GM12878 (cell line): ENCODE results near the gene XAB2. TPM values are rescaled to one million over a fixed set of nuclear protein-coding genes. Genes with fewer than 3 reads are reported as not detected.

ENCODE experiments used
- ATAC-seq: fragments of 200-7000 bp; cut with Tn5 transposase; 3 replicates; pipeline ENCODE4 v1.9.1; 2020; ENCODE audit warnings: mild to moderate bottlenecking, moderate library complexity
- BruUV-seq: library from RNA; stranded (reverse); fragments of 400-500 nt; replicated peaks from 2 replicates; lab custom pipeline; 2021; lab: Mats Ljungman, UMichigan
- CTCF ChIA-PET: fragments of 300-600 bp; sonication (Branson Sonifier 250); formaldehyde crosslinking; extraction: SDS; loops from one replicate; lab custom pipeline; 2021; ENCODE audit warnings: inconsistent platforms; lab: Yijun Ruan, JAX
- POLR2A ChIA-PET: fragments of 350-600 bp; formaldehyde crosslinking; extraction: SDS; loops from one replicate; lab custom pipeline; 2021; ENCODE audit warnings: inconsistent platforms; lab: Charles Lee
- RAD21 ChIA-PET: fragments of 300-600 bp; sonication (Branson Sonifier 250); formaldehyde crosslinking; loops from one replicate; lab custom pipeline; 2023; ENCODE audit warnings: antibody characterized with exemption; ENCODE audit not compliant: unreplicated experiment; lab: Charles Lee
- SMC1A ChIA-PET: fragments of 300-600 bp; sonication (Branson Sonifier 250); formaldehyde crosslinking; loops from one replicate; lab custom pipeline; 2023; ENCODE audit not compliant: unreplicated experiment, uncharacterized antibody; lab: Charles Lee
- DNase-seq: peaks from one replicate; pipeline ENCODE4 v3.0.0-alpha.2; 2011; ENCODE audit warnings: low read depth, low spot score
- FAIRE-seq: peaks from 3 replicates; lab custom pipeline; 2011; peaks lifted over from hg19 to GRCh38; lab: Jason Lieb, UNC
- H2AFZ ChIP-seq: 2 replicates; pipeline ENCODE4 v1.6.0; 2011; ENCODE audit warnings: low read depth, low read length, control low read depth; ENCODE audit not compliant: control insufficient read depth
- H3K27ac ChIP-seq: 2 replicates; pipeline ENCODE4 v1.5.1; 2011; ENCODE audit warnings: control low read depth; ENCODE audit not compliant: control insufficient read depth, insufficient read depth
- H3K27me3 ChIP-seq, 2 experiments: replicated peaks in 1 of 2; 2 replicates each; pipeline versions ENCODE4 v1.6.0 to v1.6.1; 2011; ENCODE audit warnings: low read length in 1 of 2; ENCODE audit not compliant: control insufficient read depth in 2 of 2, insufficient read depth in 2 of 2
- H3K36me3 ChIP-seq, 2 experiments: 2 replicates each; pipeline ENCODE4 v1.5.1; 2011; ENCODE audit warnings: low read length in 1 of 2; ENCODE audit not compliant: control insufficient read depth in 2 of 2, insufficient read depth in 2 of 2
- H3K4me1 ChIP-seq: 2 replicates; pipeline ENCODE4 v1.6.1; 2011; ENCODE audit warnings: mild to moderate bottlenecking, low read length, moderate library complexity, mixed read lengths; ENCODE audit not compliant: control insufficient read depth, insufficient read depth
- H3K4me2 ChIP-seq: 2 replicates; pipeline ENCODE4 v1.6.0; 2011; ENCODE audit warnings: control low read depth; ENCODE audit not compliant: control insufficient read depth, insufficient read depth
- H3K4me3 ChIP-seq: fragments of 200-600 bp; sonication (generic); 2 replicates; pipeline ENCODE4 v1.5.1; 2016
- H3K79me2 ChIP-seq: 2 replicates; pipeline ENCODE4 v1.6.0; 2011; ENCODE audit warnings: low read length; ENCODE audit not compliant: control insufficient read depth, insufficient read depth
- H3K9ac ChIP-seq: 2 replicates; pipeline ENCODE4 v1.8.0; 2011; ENCODE audit warnings: low read length, control low read depth, mixed read lengths; ENCODE audit not compliant: control insufficient read depth, insufficient read depth
- H3K9me3 ChIP-seq: replicated peaks from 3 replicates; pipeline ENCODE4 v1.5.1; 2011; ENCODE audit warnings: mild to moderate bottlenecking, low read length; ENCODE audit not compliant: control insufficient read depth, insufficient read depth
- H4K20me1 ChIP-seq: 2 replicates; pipeline ENCODE4 v1.6.0; 2011; ENCODE audit not compliant: control insufficient read depth, insufficient read depth
- BHLHE40 ChIP-seq, 2 experiments: fragments of 450-650 bp in 1 of 2; IDR thresholded peaks; 2 replicates each; pipeline ENCODE4 v1.6.1; 2011 to 2017; ENCODE audit warnings: low read depth in 2 of 2, borderline replicate concordance in 1 of 2, improper control_type of control experiment in 1 of 2, low read length in 1 of 2, mild to moderate bottlenecking in 1 of 2
- EGR1 ChIP-seq, 2 experiments: IDR thresholded peaks; 1 replicate in 1 of 2; 2 replicates in 1 of 2; pipeline ENCODE4 v1.6.1; 2011 to 2012; ENCODE audit warnings: low read depth in 2 of 2, low read length in 2 of 2, borderline replicate concordance in 1 of 2, mild to moderate bottlenecking in 1 of 2, moderate library complexity in 1 of 2
- ESRRA ChIP-seq: IDR thresholded peaks from 2 replicates; pipeline ENCODE4 v1.6.1; 2012; ENCODE audit warnings: mild to moderate bottlenecking, low read length, improper control_type of control experiment
- GABPA ChIP-seq: IDR thresholded peaks from 2 replicates; pipeline ENCODE4 v1.6.1; 2014; ENCODE audit warnings: antibody characterized with exemption, low read depth, mild to moderate bottlenecking, inconsistent platforms
- LARP7 ChIP-seq: fragments of 450-650 bp; IDR thresholded peaks from 2 replicates; pipeline ENCODE4 v1.6.1; 2017; ENCODE audit warnings: mild to moderate bottlenecking
- NFXL1 ChIP-seq: fragments of 450-650 bp; IDR thresholded peaks from 2 replicates; pipeline ENCODE4 v1.6.1; 2017; ENCODE audit warnings: antibody characterized with exemption, mild to moderate bottlenecking, borderline replicate concordance
- NR2C1 ChIP-seq: fragments of 450-650 bp; IDR thresholded peaks from 2 replicates; pipeline ENCODE4 v1.6.1; 2017; ENCODE audit warnings: antibody characterized with exemption, mild to moderate bottlenecking, moderate library complexity
- NR2F1 ChIP-seq: fragments of 450-650 bp; conservative IDR thresholded peaks from 2 replicates; pipeline ENCODE4 v1.6.1; 2017; ENCODE audit warnings: mild to moderate bottlenecking
- RB1 ChIP-seq: fragments of 450-650 bp; formaldehyde crosslinking; IDR thresholded peaks from 2 replicates; pipeline ENCODE4 v1.6.1; 2017; ENCODE audit warnings: mild to moderate bottlenecking, borderline replicate concordance
- RFX5 ChIP-seq: IDR thresholded peaks from 2 replicates; pipeline ENCODE4 v1.6.1; 2011; ENCODE audit warnings: low read depth, low read length, improper control_type of control experiment
- STAT3 ChIP-seq: IDR thresholded peaks from 2 replicates; pipeline ENCODE4 v1.6.1; 2011; ENCODE audit warnings: low read depth, low read length, improper control_type of control experiment
- TARDBP ChIP-seq: IDR thresholded peaks from 2 replicates; pipeline ENCODE4 v1.6.1; 2016; ENCODE audit warnings: borderline replicate concordance
- TBL1XR1 ChIP-seq: IDR thresholded peaks from 2 replicates; pipeline ENCODE4 v1.6.1; 2012; ENCODE audit warnings: low read depth, low read length, improper control_type of control experiment
- YY1 ChIP-seq: IDR thresholded peaks from 2 replicates; pipeline ENCODE4 v1.6.1; 2011; ENCODE audit warnings: low read depth, mild to moderate bottlenecking, low read length
- ZZZ3 ChIP-seq: IDR thresholded peaks from 2 replicates; pipeline ENCODE4 v1.6.1; 2011; ENCODE audit warnings: low read depth; ENCODE audit not compliant: control insufficient read depth, insufficient read length
- WGBS: methylation state at CpG from one replicate; pipeline ENCODE4 v1.1.6; 2016; ENCODE audit warnings: low lambda C conversion rate; ENCODE audit not compliant: insufficient replicate concordance, insufficient coverage; ENCODE audit errors: missing lambda C conversion rate; 5-methylcytosine and 5-hydroxymethylcytosine counted together
- in situ Hi-C: fragments of 300-500 bp; cut with MboI; formaldehyde crosslinking; loops from 9 replicates; pipeline ENCODE4 v1.14.3; 2018; ENCODE audit warnings: mixed read lengths
- intact Hi-C: fragments of 100-400 bp; cut with micrococcal nuclease; formaldehyde crosslinking; loops from one replicate; pipeline ENCODE4 v1.14.2; 2022; ENCODE audit not compliant: unreplicated experiment
- polyA plus RNA-seq, 11 experiments: library from polyadenylated mRNA; depleted of rRNA in 4 of 11; unstranded in 6 of 11; stranded (reverse) in 5 of 11; fragments of >200 nt; fragmentation: Nextera tagmentation in 4 of 11; fragmentation: Illumina TruSeq in 1 of 11; extraction: Ambion mirVana in 4 of 11; extraction: Trizol in 1 of 11; gene quantifications; 1 replicate in 1 of 11; 2 replicates in 10 of 11; pipeline versions ENCODE4 v1.2.1 to v1.2.3, GENCODE V29; 2011 to 2016; ENCODE audit warnings: inconsistent platforms in 2 of 11, missing spikeins in 2 of 11, low read depth in 1 of 11
- total RNA-seq, 4 experiments: library from RNA; depleted of rRNA in 3 of 4; stranded (reverse); fragments of >200 nt in 3 of 4; fragmentation: Illumina TruSeq in 1 of 4; extraction: Trizol in 1 of 4; gene quantifications; 2 replicates each; pipeline versions ENCODE4 v1.2.1 to v1.2.3, GENCODE V29; 2013 to 2021
- TF ChIP-seq, protein P1 (sequence below): IDR thresholded peaks from 2 replicates; pipeline ENCODE4 v1.6.1; 2012; ENCODE audit warnings: mild to moderate bottlenecking, low read depth, low read length

The XAB2 gene
- total and polyA plus RNA-seq, 10 of the 15 experiments (the other 5 are each of a cell fraction or from before 2014, with no cell fraction given), result 0.34 to 45.1 (median 18.8) TPM

DNA sequence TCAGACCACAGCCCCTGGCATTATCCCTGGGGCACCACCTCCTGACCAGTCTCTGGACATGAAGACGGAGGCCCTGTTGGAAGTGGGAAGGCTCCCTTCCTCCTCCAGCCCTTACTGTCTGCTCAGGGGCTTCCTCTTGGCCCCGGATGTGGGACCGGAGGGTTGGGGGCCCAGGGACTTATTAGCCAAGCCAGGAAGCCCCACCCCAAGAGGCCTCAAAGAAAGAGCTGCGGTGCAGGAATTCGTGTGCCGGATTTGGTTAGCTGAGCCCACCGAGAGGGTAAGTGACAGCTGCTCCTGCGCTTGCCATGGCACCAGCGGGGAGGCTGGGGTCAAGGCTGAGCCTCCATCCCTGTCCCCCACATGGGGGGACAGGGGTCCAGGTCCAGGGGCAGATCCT lies 39.5 kb upstream of the XAB2 start, which contains the start of gene RETN:
RETN (plus strand) TSS at position 208 of the 400 bp plus-strand sequence. CDS start 278 bp downstream, outside the sequence.
- no peak for ATAC-seq
- Histone ChIP-seq H3K36me3 (no peaks in the 10 kb centered on the region), H2AFZ (no peak within 1 kb of the TSS), H4K20me1 (no peaks in the 10 kb centered on the region), H3K9me3 (no peaks in the 10 kb centered on the region), H3K4me1 (no peaks in the 10 kb centered on the region), H3K27ac (no peak within 1 kb of the TSS), H3K4me2 (no peak within 1 kb of the TSS), H3K79me2 (no peaks in the 10 kb centered on the region), H3K4me3 (no peak within 1 kb of the TSS), H3K9ac (no peak within 1 kb of the TSS), H3K27me3 (peaks cover 4 to 7% of the 10 kb centered on the region in 2 experiments; a peak in 3 of 4 replicates)
- no TSS peak for BruUV-seq
- no peak for FAIRE-seq
- RAD21 ChIA-PET, result no interaction called here
- SMC1A ChIA-PET, result no interaction called here
- intact Hi-C loops, result no loop called here
- WGBS, result 23% methylated on average over 9 of the region's 9 CpGs
- CTCF ChIA-PET, result interaction anchor here (1.0 to 1.8 kb wide), 3 partner anchors 12 to 132 kb away, joined by 3 to 6 read pairs (median 3); partner anchors contain the start of gene TRAPPC5
- POLR2A ChIA-PET, result interaction anchor here (0.6 kb wide), 1 partner anchor 300 kb away, joined by 3 read pairs; no protein-coding TSS in a partner anchor
- no peak for DNase-seq
- no peak for TF ChIP-seq NR2F1
- in situ Hi-C loops, result no loop called here

DNA sequence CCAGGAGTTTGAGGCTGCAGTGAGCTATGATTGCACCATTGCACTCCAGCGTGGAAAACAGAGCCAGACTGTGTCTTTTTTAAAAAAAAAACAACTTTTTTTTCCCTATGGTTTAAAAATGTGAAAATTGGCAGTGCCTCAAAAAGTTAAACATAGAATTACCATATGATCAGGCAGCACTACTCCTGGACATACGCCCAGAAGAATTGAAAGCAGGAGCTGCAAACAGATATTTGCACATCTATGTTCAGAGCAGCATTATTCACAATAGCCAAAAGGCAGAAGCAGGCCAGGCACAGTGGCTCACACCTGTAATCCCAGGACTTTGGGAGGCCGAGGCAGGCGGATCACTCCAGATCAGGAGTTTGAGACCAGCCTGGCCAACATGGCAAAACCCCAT lies 35.7 kb upstream of the XAB2 start:
- Histone ChIP-seq H4K20me1 (no peaks in the 10 kb centered on the region), H3K9me3 (no peaks in the 10 kb centered on the region), H3K9ac (no peak overlapping the region), H2AFZ (no peak overlapping the region), H3K4me3 (no peak overlapping the region), H3K27me3 (0 out of 4 replicates have a peak, but pooled peaks cover 0 to 1% of the 10 kb centered on the region in 2 experiments), H3K4me2 (no peak overlapping the region), H3K79me2 (no peaks in the 10 kb centered on the region), H3K36me3 (no peaks in the 10 kb centered on the region), H3K27ac (no peak overlapping the region), H3K4me1 (no peaks in the 10 kb centered on the region)
- ChIA-PET RAD21 (no interaction called here), CTCF (interaction anchor here (1.1 kb wide), 1 partner anchor 97 kb away, joined by 3 read pairs; no protein-coding TSS in a partner anchor), POLR2A (no interaction called here), SMC1A (no interaction called here)
- FAIRE-seq (no peak), ATAC-seq (no peak), DNase-seq (no peak)
- in situ Hi-C loops (no loop called here), intact Hi-C loops (no loop called here)
- BruUV-seq, result no TSS peak
- WGBS, result 48% methylated on average over 4 of the region's 4 CpGs
- TF ChIP-seq GABPA, result no peak
- TF ChIP-seq LARP7, result no peak
- no peak for TF ChIP-seq YY1
- no peak for TF ChIP-seq EGR1 (IDR thresholded peaks at IDR 0.05; ENCODE audit: borderline replicate concordance in 1 of 2, low read depth in 2 of 2, low read length in 2 of 2)
- no peak for TF ChIP-seq ZZZ3
- no peak for TF ChIP-seq TBL1XR1
- TF ChIP-seq TARDBP, result no peak
- TF ChIP-seq STAT3, result no peak
- TF ChIP-seq RB1, result no peak
- no peak for TF ChIP-seq BHLHE40 (IDR thresholded peaks at IDR 0.05; ENCODE audit: borderline replicate concordance in 1 of 2, low read depth in 2 of 2, low read length in 1 of 2)
- TF ChIP-seq, protein P1, sequence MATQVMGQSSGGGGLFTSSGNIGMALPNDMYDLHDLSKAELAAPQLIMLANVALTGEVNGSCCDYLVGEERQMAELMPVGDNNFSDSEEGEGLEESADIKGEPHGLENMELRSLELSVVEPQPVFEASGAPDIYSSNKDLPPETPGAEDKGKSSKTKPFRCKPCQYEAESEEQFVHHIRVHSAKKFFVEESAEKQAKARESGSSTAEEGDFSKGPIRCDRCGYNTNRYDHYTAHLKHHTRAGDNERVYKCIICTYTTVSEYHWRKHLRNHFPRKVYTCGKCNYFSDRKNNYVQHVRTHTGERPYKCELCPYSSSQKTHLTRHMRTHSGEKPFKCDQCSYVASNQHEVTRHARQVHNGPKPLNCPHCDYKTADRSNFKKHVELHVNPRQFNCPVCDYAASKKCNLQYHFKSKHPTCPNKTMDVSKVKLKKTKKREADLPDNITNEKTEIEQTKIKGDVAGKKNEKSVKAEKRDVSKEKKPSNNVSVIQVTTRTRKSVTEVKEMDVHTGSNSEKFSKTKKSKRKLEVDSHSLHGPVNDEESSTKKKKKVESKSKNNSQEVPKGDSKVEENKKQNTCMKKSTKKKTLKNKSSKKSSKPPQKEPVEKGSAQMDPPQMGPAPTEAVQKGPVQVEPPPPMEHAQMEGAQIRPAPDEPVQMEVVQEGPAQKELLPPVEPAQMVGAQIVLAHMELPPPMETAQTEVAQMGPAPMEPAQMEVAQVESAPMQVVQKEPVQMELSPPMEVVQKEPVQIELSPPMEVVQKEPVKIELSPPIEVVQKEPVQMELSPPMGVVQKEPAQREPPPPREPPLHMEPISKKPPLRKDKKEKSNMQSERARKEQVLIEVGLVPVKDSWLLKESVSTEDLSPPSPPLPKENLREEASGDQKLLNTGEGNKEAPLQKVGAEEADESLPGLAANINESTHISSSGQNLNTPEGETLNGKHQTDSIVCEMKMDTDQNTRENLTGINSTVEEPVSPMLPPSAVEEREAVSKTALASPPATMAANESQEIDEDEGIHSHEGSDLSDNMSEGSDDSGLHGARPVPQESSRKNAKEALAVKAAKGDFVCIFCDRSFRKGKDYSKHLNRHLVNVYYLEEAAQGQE, result no peak
- no peak for TF ChIP-seq NR2C1
- TF ChIP-seq RFX5, result no peak
- no peak for TF ChIP-seq NFXL1
- no peak for TF ChIP-seq ESRRA
